Spinal cord (tissue), 10 donors: ENCODE results near the gene LRRC74B. TPM values are rescaled to one million over a fixed set of nuclear protein-coding genes. Genes with fewer than 3 reads are reported as not detected.
"Not testable (repeated sequence)": the region's sequence is repeated elsewhere in the genome, so short reads cannot be mapped to it uniquely, and the experiment has no call there.

Experiments
- DNase-seq, 6 donors: peaks; one replicate each; pipeline versions ENCODE4 v3.0.0 to v3.0.0-alpha.2; 2013 to 2015; ENCODE audit warnings: low spot score in 6 of 6, low read depth in 4 of 6
- H3K27ac ChIP-seq: one replicate; pipeline ENCODE4 v1.5.1; 2013; ENCODE audit warnings: low read depth, low read length, control low read depth
- H3K27me3 ChIP-seq: one replicate; pipeline ENCODE4 v1.6.1; 2013; ENCODE audit warnings: low read length; ENCODE audit not compliant: control insufficient read depth, insufficient read depth
- H3K36me3 ChIP-seq: one replicate; pipeline ENCODE4 v1.6.1; 2013; ENCODE audit warnings: low read length; ENCODE audit not compliant: control insufficient read depth, insufficient read depth
- H3K4me1 ChIP-seq: one replicate; pipeline ENCODE4 v1.6.1; 2013; ENCODE audit warnings: low read length; ENCODE audit not compliant: control insufficient read depth, insufficient read depth
- H3K4me3 ChIP-seq: one replicate; pipeline ENCODE4 v1.5.1; 2013; ENCODE audit warnings: low read depth, low read length, control low read depth
- H3K9me3 ChIP-seq: one replicate; pipeline ENCODE4 v1.6.1; 2013; ENCODE audit warnings: low read length; ENCODE audit not compliant: control insufficient read depth, insufficient read depth
- WGBS: methylation state at CpG from one replicate; pipeline ENCODE4 v1.1.5; 2013; ENCODE audit warnings: missing lambda C conversion rate; ENCODE audit not compliant: insufficient coverage; 5-methylcytosine and 5-hydroxymethylcytosine counted together
- polyA plus RNA-seq, 2 donors: library from polyadenylated mRNA; unstranded; fragments of 120-200 nt; gene quantifications; one replicate each; pipeline ENCODE4 v1.2.1, GENCODE V29; 2013; ENCODE audit not compliant: insufficient read length in 2 of 2
- total RNA-seq, 2 donors: library from RNA; depleted of rRNA in 1 of 2; stranded (reverse); fragments of 120-200 nt in 1 of 2; fragments of >200 nt in 1 of 2; gene quantifications; one replicate each; pipeline versions ENCODE4 v1.2.3 to v1.2.4, GENCODE V29; 2013 to 2014
- donor health status: healthy.

Gene LRRC74B
- total and polyA plus RNA-seq, 4 donors = 1.5 to 4.7 (median 1.7) TPM; not detected in 1

DNA sequence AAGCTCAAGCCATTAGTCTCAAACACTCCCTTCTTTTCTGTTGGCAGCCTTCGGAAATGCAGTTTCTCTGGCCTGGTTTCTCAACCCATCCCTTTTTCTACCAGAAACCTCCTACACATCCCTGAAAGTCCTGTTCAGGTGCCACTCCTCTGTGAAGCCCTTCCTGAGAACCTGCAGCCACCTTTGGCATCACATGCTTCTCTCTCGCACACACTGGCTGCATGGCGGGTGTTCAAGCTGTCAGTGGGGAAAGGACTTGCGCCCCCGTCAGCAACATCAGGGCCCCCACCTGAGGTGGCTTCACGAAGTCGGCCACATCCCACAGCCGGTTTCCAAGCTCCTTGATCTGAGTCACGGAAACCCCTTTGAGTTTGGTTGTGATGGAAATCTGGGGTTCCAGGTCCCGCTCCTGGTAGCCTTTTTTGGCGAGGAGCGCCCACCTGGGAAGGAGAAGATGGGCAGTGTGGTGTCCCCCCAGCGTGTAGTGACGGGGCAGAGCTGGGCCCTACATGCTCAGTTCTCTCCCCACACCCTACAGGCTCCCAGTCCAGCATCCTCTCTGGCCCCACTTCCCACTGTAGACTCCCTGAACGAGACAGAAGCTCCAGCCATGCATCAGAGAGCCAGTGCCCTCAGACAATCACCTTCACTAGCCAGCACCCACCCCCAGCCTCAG lies 1.7 kb upstream of the LRRC74B start:
- DNase-seq = no peak
- WGBS = 83% methylated on average over 6 of the region's 15 CpGs
- no peak overlapping the region for H3K4me3 ChIP-seq

DNA sequence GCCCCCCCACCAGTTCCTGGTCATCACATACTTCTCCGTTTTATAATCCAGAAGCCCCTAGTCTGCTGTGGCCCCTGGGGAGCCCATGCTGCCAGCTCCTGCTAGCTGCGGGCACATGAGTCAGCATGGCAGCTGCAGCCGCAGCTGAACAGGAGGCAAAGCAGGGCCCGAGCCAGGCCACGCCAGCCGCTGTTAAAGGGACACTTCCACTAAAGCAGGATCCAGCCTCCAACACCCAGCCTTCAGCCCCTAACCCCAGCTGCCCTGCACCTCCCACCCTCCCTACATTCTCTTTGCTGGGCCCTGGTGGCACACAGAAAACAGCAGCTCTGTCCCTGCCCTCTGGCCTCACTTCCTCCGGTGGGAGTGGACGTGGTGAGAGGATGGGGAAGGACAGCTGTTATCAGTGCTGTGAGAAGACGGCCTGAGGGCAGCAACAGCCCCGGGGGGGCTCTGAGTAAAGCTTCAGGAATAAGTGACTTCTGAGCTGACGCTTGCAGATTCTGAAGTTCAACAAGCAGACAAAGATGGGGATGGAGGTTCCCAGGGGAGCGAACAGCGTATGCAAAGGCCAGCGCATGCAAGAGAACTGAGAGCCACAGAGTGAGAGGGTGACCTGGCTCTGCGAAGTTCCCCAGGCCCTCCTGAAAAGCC lies 688 bp upstream of the LRRC74B start:
- peak in 2 of 6 donors; percentile 12 to 52 for DNase-seq
- Histone ChIP-seq H3K36me3 (no peaks in the 10 kb centered on the region), H3K27me3 (no peaks in the 10 kb centered on the region), H3K27ac (peak overlapping the region; percentile 78), H3K4me3 (peak overlapping the region; percentile 56), H3K9me3 (no peaks in the 10 kb centered on the region), H3K4me1 (peaks cover 27% of the 10 kb centered on the region)
- WGBS = 3% methylated on average over 15 of the region's 15 CpGs

More for the DNA sequence above, 1.7 kb upstream of the LRRC74B start:
- Histone ChIP-seq H3K27ac (no peak overlapping the region), H3K9me3 (no peaks in the 10 kb centered on the region), H3K36me3 (no peaks in the 10 kb centered on the region), H3K27me3 (no peaks in the 10 kb centered on the region), H3K4me1 (peaks cover 27% of the 10 kb centered on the region)

DNA sequence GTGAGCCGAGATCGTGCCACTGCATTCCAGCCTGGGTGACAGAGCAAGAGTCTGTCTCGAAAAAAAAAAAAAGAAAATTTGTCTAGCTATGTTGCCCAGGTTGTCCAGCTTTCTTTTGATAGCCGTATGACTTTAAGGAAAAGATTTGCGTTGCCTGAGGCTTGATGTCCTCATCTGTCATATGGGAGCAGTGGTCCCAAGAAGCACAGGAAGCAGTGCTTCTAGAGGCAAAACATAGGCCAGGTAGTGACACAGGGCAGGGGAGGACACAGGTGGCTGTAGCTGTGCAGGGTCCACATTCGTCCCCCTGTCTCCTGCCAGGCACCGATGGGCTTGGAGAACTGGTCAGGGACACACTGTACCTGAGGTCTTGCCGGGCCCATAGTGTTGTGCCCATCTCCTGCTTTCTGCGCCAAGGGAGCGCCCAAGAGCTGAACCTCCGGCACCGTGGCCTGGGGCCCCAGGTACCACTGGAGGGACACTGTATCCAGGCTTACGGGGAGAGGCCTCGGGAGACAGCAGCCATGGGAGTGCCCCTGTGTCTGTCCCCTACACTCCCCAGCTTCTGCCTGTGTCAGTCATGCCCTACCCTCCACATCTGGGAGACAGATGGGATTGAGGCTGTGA lies 1.4 kb downstream of the LRRC74B start:
- DNase-seq = no peak
- Histone ChIP-seq H3K27ac (no peak overlapping the region), H3K4me1 (peaks cover 27% of the 10 kb centered on the region), H3K36me3 (no peaks in the 10 kb centered on the region), H3K27me3 (no peaks in the 10 kb centered on the region), H3K4me3 (no peak overlapping the region), H3K9me3 (no peaks in the 10 kb centered on the region)
- WGBS = 95% methylated on average over 14 of the region's 14 CpGs

DNA sequence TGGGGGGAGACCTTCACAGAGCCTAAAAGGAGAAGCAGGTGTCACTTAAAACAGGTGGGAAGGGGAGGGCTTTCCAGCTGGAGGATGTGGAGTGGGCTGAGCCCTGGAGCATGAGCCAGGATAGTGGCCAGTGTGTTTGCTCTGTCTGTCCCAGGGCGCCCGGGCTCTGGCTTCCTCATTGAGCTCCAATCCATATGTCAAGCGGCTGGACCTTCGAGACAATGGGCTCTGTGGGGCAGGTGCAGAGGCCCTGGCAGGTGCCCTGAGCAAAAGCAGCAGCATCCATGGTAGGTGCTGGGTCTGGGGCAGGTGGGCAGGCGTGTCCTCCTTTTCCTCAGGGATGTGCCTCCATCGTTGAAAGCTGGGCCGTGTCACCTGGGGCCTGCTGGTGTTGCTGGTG lies 2.0 kb downstream of the LRRC74B start:
- DNase-seq = no peak
- peaks cover 27% of the 10 kb centered on the region for H3K4me1 ChIP-seq
- no peaks in the 10 kb centered on the region for H3K36me3 ChIP-seq
- WGBS = 79% methylated on average over 6 of the region's 7 CpGs
- H3K9me3 ChIP-seq = no peaks in the 10 kb centered on the region
- no peaks in the 10 kb centered on the region for H3K27me3 ChIP-seq
- H3K4me3 ChIP-seq = no peak overlapping the region
- H3K27ac ChIP-seq = no peak overlapping the region

DNA sequence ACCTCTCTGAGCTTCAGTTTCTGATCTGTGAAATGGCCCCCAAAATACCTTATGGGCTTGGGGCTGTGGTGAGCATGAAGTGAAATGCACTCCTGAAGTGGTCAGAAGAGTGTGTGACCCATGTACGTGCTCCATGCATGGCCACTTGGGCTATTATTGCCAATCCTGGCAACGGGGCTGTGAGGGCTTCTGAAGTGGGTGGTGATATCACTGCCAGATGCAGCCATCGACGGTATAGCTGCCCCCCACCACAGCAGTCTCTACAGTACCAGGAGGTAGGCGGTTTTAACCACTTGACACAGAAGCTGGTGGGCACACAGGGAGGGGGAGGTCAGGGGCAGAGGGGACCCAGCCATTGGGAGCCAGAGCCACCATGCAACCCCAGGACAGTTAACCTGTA lies 2.7 kb downstream of the LRRC74B start:
- not testable (repeated sequence) for H3K36me3 ChIP-seq, H3K9me3 ChIP-seq, H3K27me3 ChIP-seq, H3K4me3 ChIP-seq, H3K27ac ChIP-seq, DNase-seq
- peaks cover 27% of the 10 kb centered on the region for H3K4me1 ChIP-seq
- WGBS = 94% methylated on average over 2 of the region's 5 CpGs

DNA sequence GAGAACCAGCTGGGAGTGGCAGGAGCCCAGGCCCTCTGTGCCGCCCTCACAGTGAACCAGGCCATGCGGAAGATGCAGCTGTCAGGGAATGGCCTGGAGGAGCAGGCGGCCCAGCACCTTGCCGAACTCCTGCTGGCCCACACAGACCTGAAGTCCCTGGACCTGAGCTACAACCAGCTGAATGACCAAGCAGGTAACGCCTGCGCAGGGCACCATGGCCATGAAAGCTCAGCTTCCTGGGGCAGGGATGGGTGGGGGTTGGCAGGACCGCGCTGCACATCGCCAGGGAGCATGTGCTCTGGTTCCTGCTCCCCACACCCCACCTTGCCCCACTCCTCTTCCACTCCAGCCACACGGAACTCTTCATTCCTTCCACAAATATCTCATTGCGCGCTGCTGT lies 3.2 kb downstream of the LRRC74B start:
- H3K27me3 ChIP-seq, H3K4me3 ChIP-seq, H3K27ac ChIP-seq, H3K9me3 ChIP-seq, H3K36me3 ChIP-seq, DNase-seq: not testable (repeated sequence)
- peaks cover 26% of the 10 kb centered on the region for H3K4me1 ChIP-seq
- WGBS = no CpG with 5 or more reads among the region's 12 CpGs

DNA sequence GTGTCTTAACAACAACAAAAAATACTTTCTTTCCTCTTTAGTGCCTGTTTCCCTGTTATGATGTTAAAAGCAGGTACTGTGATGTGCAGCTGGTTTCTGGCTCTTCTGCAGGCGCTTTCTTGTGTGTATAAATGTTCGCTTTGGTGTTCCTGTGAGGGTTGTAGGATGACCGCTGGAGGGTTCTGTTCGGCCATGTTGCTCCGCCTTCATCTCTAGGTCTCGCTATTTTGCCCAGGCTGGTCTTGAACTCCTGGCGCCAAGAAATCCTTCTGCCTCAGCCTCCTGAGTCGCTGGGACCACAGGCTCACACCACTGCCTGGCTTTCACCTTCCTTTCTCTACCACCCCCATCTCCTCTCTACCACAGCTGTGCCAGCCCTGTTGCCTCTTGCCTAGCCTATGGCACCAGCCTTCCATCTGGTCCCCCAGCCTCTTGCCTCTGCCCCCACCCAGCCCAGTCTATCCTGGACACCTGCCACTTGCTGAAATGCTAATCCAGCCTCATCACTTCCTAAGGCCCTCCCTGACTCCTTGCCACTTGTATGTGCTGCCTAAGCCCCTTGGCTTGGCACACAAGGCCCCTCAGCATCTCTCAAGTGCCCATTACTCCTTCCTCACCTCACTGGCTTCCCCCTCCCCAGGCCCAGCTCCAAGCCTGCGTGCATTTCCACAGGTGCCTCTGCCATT lies 5.5 kb downstream of the LRRC74B start:
- DNase-seq = no peak
- Histone ChIP-seq H3K4me1 (peaks cover 4% of the 10 kb centered on the region), H3K4me3 (no peak overlapping the region), H3K27me3 (no peaks in the 10 kb centered on the region), H3K9me3 (no peaks in the 10 kb centered on the region), H3K36me3 (no peaks in the 10 kb centered on the region), H3K27ac (no peak overlapping the region)
- 87% methylated on average over 8 of the region's 9 CpGs for WGBS

DNA sequence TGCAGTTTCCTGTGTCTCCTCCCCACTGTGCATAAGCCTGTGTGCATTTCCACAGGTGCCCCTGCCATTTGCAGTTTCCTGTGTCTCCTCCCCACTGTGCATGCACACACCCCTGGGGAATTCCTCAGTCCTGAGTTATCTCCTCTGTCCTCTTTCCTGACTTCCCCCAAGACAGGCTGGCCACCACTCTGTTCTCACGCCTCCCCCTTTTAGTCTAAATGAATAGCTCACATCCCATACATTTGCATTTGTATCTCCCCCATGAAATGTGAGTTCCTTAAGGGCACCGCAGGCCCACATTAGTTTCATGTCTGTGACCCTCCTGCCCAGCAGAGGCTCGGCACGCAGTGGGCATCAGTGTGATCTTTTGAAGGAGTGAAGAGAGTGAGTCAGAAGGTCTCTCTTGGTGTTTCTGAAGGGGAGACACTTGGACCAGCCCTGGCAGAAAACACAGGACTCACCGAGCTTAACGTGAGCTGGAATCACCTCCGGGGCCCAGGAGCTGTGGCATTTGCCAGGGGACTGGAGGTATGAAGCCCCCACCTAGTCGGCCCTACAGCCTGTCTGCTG lies 6.2 kb downstream of the LRRC74B start:
- Histone ChIP-seq H3K27ac (no peak overlapping the region), H3K27me3 (no peaks in the 10 kb centered on the region), H3K9me3 (no peaks in the 10 kb centered on the region), H3K36me3 (no peaks in the 10 kb centered on the region), H3K4me1 (no peaks in the 10 kb centered on the region), H3K4me3 (no peak overlapping the region)
- WGBS = 50% methylated on average over 8 of the region's 8 CpGs
- DNase-seq = no peak

DNA sequence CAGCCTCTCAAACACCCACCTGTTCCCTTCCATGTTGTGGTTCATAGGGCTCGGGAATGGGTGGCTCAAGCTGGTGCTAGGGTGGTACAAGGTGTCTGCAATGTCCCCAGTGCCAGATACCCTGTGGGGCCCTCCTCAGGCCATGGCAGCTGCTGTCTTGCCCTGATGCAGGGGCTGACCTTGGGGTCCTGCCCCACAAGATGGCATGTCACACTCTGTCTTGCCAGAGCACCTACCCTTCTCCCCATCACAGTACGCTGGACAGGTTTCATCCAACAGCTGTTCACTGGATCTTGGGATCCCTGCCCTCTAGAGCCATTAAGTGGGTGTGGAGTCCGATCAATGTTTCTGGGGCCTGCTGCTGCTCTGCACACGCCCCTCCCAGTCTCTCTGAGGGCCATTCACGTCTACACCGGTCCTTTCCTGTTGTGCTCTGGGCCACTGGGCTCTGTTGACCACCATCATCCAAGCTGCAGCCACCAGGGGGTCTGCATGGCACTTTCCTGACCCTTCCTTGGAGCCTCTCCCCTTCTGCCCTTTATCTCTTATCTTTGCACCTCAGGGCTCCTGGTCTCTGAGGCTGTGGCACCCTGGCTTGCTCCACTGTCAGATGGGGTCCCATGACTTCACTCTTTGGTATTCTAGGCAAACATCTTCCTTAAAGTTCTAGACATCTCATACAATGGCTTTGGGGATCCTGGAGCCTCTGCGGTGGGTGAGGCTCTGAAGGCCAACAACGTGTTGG lies 7.1 kb downstream of the LRRC74B start:
- WGBS = 82% methylated on average over 7 of the region's 8 CpGs
- Histone ChIP-seq H3K27me3 (no peaks in the 10 kb centered on the region), H3K27ac (no peak overlapping the region), H3K4me3 (no peak overlapping the region), H3K9me3 (no peaks in the 10 kb centered on the region), H3K4me1 (no peaks in the 10 kb centered on the region), H3K36me3 (no peaks in the 10 kb centered on the region)
- DNase-seq = no peak
